GM12864 (cell line): ENCODE results near the gene VAV1.
A peak's percentile ranks its signal among the peaks of the same experiment; 100 is the strongest.
"Not testable (repeated sequence)": the region's sequence is repeated elsewhere in the genome, so short reads cannot be mapped to it uniquely, and the experiment has no call there.

Experiments
- DNase-seq: peaks from one replicate; pipeline ENCODE4 v3.0.0-alpha.2; 2011; ENCODE audit warnings: low read depth
- H3K4me3 ChIP-seq: 2 replicates; pipeline ENCODE4 v1.5.1; 2011; ENCODE audit warnings: mild to moderate bottlenecking, low read depth, low read length, control low read depth
- CTCF ChIP-seq: IDR thresholded peaks from 2 replicates; pipeline ENCODE4 v1.5.1; 2011; ENCODE audit warnings: low read depth, mild to moderate bottlenecking, moderate library complexity, low read length, control low read depth, inconsistent platforms; ENCODE audit errors: missing control alignments

Gene VAV1

GRCh38 chr19:6821639-6822310, 49.3 kb downstream of the VAV1 start:
- no peak overlapping the region for H3K4me3 ChIP-seq
- no peak for DNase-seq
- TF ChIP-seq CTCF = no peak

DNA sequence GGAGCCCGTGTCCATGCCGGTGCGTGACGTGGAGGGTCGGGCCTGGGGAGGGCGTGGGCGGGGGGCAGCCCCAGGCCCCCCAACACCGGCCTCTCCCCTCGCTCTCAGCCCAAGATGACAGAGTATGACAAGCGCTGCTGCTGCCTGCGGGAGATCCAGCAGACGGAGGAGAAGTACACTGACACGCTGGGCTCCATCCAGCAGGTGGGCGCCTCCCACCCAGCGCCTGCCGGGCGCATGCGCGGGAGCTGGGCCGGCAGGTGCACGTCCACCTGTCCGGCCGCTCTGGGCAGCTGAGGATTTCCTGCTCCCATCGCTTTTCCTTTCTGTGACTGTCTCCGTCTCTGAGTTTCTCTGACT, 49.8 kb downstream of the VAV1 start:
- no peak overlapping the region for H3K4me3 ChIP-seq
- no peak for TF ChIP-seq CTCF
- no peak for DNase-seq

GRCh38 chr19:6825076-6825774, 52.7 kb downstream of the VAV1 start:
- no peak for TF ChIP-seq CTCF
- H3K4me3 ChIP-seq = no peak overlapping the region
- no peak for DNase-seq

GRCh38 chr19:6826281-6826920, 53.9 kb downstream of the VAV1 start:
- TF ChIP-seq CTCF = no peak
- no peak for DNase-seq
- no peak overlapping the region for H3K4me3 ChIP-seq

DNA sequence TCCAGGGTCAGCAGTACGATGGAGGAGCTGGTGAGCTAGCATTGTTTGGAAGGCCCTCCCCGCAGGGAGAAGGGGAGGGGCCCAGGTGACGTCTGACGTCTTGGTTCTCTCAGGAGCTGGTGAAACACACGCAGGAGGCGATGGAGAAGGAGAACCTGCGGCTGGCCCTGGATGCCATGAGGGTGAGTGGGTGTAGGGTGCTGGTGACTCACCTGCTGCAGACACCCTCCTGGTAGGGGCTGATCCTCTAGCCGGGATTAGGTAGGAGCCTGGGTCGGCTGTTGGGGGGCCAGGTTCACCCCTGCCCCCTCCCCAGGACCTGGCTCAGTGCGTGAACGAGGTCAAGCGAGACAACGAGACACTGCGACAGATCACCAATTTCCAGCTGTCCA, 55.8 kb downstream of the VAV1 start:
- TF ChIP-seq CTCF = no peak
- no peak overlapping the region for H3K4me3 ChIP-seq
- DNase-seq = no peak

- H3K4me3 ChIP-seq = no peak overlapping the region
- peak; percentile 38 for DNase-seq
- no peak for TF ChIP-seq CTCF
Measured at GRCh38 chr19:6828698-6829633, 56.5 kb downstream of the VAV1 start.

GRCh38 chr19:6829829-6830228, 57.3 kb downstream of the VAV1 start:
- H3K4me3 ChIP-seq, DNase-seq: not testable (repeated sequence)

GRCh38 chr19:6831084-6831483, 58.6 kb downstream of the VAV1 start:
- H3K4me3 ChIP-seq, DNase-seq: not testable (repeated sequence)
